ENCODE data around the gene OCA2.

Gene OCA2

GRCh38 chr15:28118531-28118930 lies 19.4 kb upstream of the OCA2 start:
- DNase-seq = no peak

GRCh38 chr15:28118083-28118482 lies 19.0 kb upstream of the OCA2 start:
- DNase-seq = no peak

GRCh38 chr15:28117432-28117990 lies 18.4 kb upstream of the OCA2 start:
- DNase-seq = no peak

GRCh38 chr15:28116521-28117431 lies 17.7 kb upstream of the OCA2 start:
- no peak for DNase-seq

GRCh38 chr15:28115871-28116270 lies 16.8 kb upstream of the OCA2 start:
- no peak for DNase-seq

- DNase-seq = no peak
Measured at GRCh38 chr15:28114721-28115622, 15.9 kb upstream of the OCA2 start.

GRCh38 chr15:28114114-28114455 lies 15.0 kb upstream of the OCA2 start:
- DNase-seq = no peak

GRCh38 chr15:28113394-28114113 lies 14.4 kb upstream of the OCA2 start:
- DNase-seq = no peak

GRCh38 chr15:28112962-28113361 lies 13.8 kb upstream of the OCA2 start:
- no peak for DNase-seq

GRCh38 chr15:28112101-28112760 lies 13.1 kb upstream of the OCA2 start:
- no peak for DNase-seq

- no peak for DNase-seq
Measured at GRCh38 chr15:28111543-28111942, 12.4 kb upstream of the OCA2 start.

- no peak for DNase-seq
Measured at GRCh38 chr15:28110481-28110881, 11.4 kb upstream of the OCA2 start.

- DNase-seq = no peak
Measured at GRCh38 chr15:28109626-28110455, 10.7 kb upstream of the OCA2 start.

GRCh38 chr15:28107904-28108275 lies 8.8 kb upstream of the OCA2 start:
- no peak for DNase-seq

GRCh38 chr15:28107111-28107903 lies 8.2 kb upstream of the OCA2 start:
- no peak for DNase-seq

GRCh38 chr15:28106294-28107110 lies 7.4 kb upstream of the OCA2 start:
- DNase-seq = no peak

- DNase-seq = no peak
Measured at GRCh38 chr15:28105793-28106192, 6.7 kb upstream of the OCA2 start.

- DNase-seq = no peak
Measured at GRCh38 chr15:28105224-28105791, 6.2 kb upstream of the OCA2 start.

GRCh38 chr15:28104326-28104725 lies 5.2 kb upstream of the OCA2 start:
- no peak for DNase-seq
